Measurements from ENCODE around the gene CCDC183.
"Not testable (repeated sequence)": the region's sequence is repeated elsewhere in the genome, so short reads cannot be mapped to it uniquely, and the experiment has no call there.

CCDC183 gene

GRCh38 chr9:136837856-136838277 lies 41.7 kb downstream of the CCDC183 start:
- H3K9me3 ChIP-seq (ENCODE audit: control insufficient read depth, low read length); H2BK5ac ChIP-seq (ENCODE audit: low read depth, low read length, poor library complexity, severe bottlenecking); H2BK12ac ChIP-seq (ENCODE audit: low read length in 2 of 2); H3K23ac ChIP-seq (ENCODE audit: low read length in 2 of 2); H2BK15ac ChIP-seq (ENCODE audit: low read depth, poor library complexity, severe bottlenecking); H3K79me1 ChIP-seq (replicated peaks; ENCODE audit: low read length, poor library complexity, severe bottlenecking); H3K4me3 ChIP-seq (ENCODE audit: insufficient read depth in 1 of 2, low read depth in 1 of 2, low read length in 2 of 2); DNase-seq; H2AK5ac ChIP-seq (ENCODE audit: low read length, severe bottlenecking); H4K8ac ChIP-seq (ENCODE audit: low read length); H3K14ac ChIP-seq (ENCODE audit: low read length in 2 of 2); H3K27ac ChIP-seq (ENCODE audit: low read length, poor library complexity, severe bottlenecking); H2BK120ac ChIP-seq (ENCODE audit: low read depth, low read length); H4K91ac ChIP-seq (ENCODE audit: low read length); H3K4me2 ChIP-seq (ENCODE audit: low read length, poor library complexity, severe bottlenecking); H2AFZ ChIP-seq (ENCODE audit: low read depth, low read length); H3K27me3 ChIP-seq (ENCODE audit: control insufficient read depth in 1 of 2, insufficient read depth in 1 of 2, low read length in 2 of 2); H3K18ac ChIP-seq (ENCODE audit: low read depth in 1 of 2, low read length in 2 of 2); H3K4ac ChIP-seq (ENCODE audit: low read depth in 1 of 2, low read length in 2 of 2); H3K9ac ChIP-seq (ENCODE audit: low read length): not testable (repeated sequence)
- Histone ChIP-seq H3K36me3 (ENCODE audit: control insufficient read depth in 1 of 2, insufficient read depth in 2 of 2, low read depth in 1 of 2, low read length in 2 of 2) (peaks cover 20 to 63% of the 10 kb centered on the region in 2 experiments), H3K4me1 (ENCODE audit: control insufficient read depth, insufficient read depth, low read depth, low read length) (peaks cover 36% of the 10 kb centered on the region)
- WGBS = 94% methylated on average over 15 of the region's 15 CpGs

- peaks cover 0 to 4% of the 10 kb centered on the region in 2 experiments for H3K27me3 ChIP-seq (ENCODE audit: control insufficient read depth in 1 of 2, insufficient read depth in 1 of 2, low read length in 2 of 2)
- H3K79me1 ChIP-seq (replicated peaks; ENCODE audit: low read length, poor library complexity, severe bottlenecking) = peaks cover 8% of the 10 kb centered on the region
- no peak overlapping the region for H3K4me2 ChIP-seq (ENCODE audit: low read length, poor library complexity, severe bottlenecking)
- no peak overlapping the region for H3K27ac ChIP-seq (ENCODE audit: low read length, poor library complexity, severe bottlenecking)
- no peak overlapping the region for H2BK5ac ChIP-seq (ENCODE audit: low read depth, low read length, poor library complexity, severe bottlenecking)
- H4K8ac ChIP-seq (ENCODE audit: low read length) = no peak overlapping the region
- H3K23ac ChIP-seq (ENCODE audit: low read length in 2 of 2) = no peak overlapping the region
- H3K36me3 ChIP-seq (ENCODE audit: control insufficient read depth in 1 of 2, insufficient read depth in 2 of 2, low read depth in 1 of 2, low read length in 2 of 2) = peaks cover 20 to 59% of the 10 kb centered on the region in 2 experiments
- no peak overlapping the region for H2BK15ac ChIP-seq (ENCODE audit: low read depth, poor library complexity, severe bottlenecking)
- H3K4ac ChIP-seq (ENCODE audit: low read depth in 1 of 2, low read length in 2 of 2) = no peak overlapping the region
- H3K4me1 ChIP-seq (ENCODE audit: control insufficient read depth, insufficient read depth, low read depth, low read length) = peaks cover 41% of the 10 kb centered on the region
- DNase-seq = no peak
- H3K9ac ChIP-seq (ENCODE audit: low read length) = no peak overlapping the region
- no peak overlapping the region for H3K14ac ChIP-seq (ENCODE audit: low read length in 2 of 2)
- no peak overlapping the region for H2BK12ac ChIP-seq (ENCODE audit: low read length in 2 of 2)
- no peak overlapping the region for H2AFZ ChIP-seq (ENCODE audit: low read depth, low read length)
- H4K91ac ChIP-seq (ENCODE audit: low read length) = no peak overlapping the region
- no peak overlapping the region for H3K4me3 ChIP-seq (ENCODE audit: insufficient read depth in 1 of 2, low read depth in 1 of 2, low read length in 2 of 2)
- H3K9me3 ChIP-seq (ENCODE audit: control insufficient read depth, low read length) = no peaks in the 10 kb centered on the region
- no peak overlapping the region for H2BK120ac ChIP-seq (ENCODE audit: low read depth, low read length)
- H2AK5ac ChIP-seq (ENCODE audit: low read length, severe bottlenecking) = no peak overlapping the region
- WGBS = 91% methylated on average over 28 of the region's 29 CpGs
- no peak overlapping the region for H3K18ac ChIP-seq (ENCODE audit: low read depth in 1 of 2, low read length in 2 of 2)
These were observed 42.4 kb downstream of the CCDC183 start for GRCh38 chr9:136838314-136839228.

GRCh38 chr9:136839229-136840139 lies 43.3 kb downstream of the CCDC183 start:
- H2BK5ac ChIP-seq (ENCODE audit: low read depth, low read length, poor library complexity, severe bottlenecking) = no peak overlapping the region
- H2BK12ac ChIP-seq (ENCODE audit: low read length in 2 of 2) = no peak overlapping the region
- H3K27ac ChIP-seq (ENCODE audit: low read length, poor library complexity, severe bottlenecking) = peak overlapping the region; percentile 0
- peaks cover 7% of the 10 kb centered on the region for H3K79me1 ChIP-seq (replicated peaks; ENCODE audit: low read length, poor library complexity, severe bottlenecking)
- no peak overlapping the region for H2BK15ac ChIP-seq (ENCODE audit: low read depth, poor library complexity, severe bottlenecking)
- 91% methylated on average over 34 of the region's 36 CpGs for WGBS
- peaks cover 45% of the 10 kb centered on the region for H3K4me1 ChIP-seq (ENCODE audit: control insufficient read depth, insufficient read depth, low read depth, low read length)
- H4K91ac ChIP-seq (ENCODE audit: low read length) = no peak overlapping the region
- H3K27me3 ChIP-seq (ENCODE audit: control insufficient read depth in 1 of 2, insufficient read depth in 1 of 2, low read length in 2 of 2) = peaks cover 0 to 4% of the 10 kb centered on the region in 2 experiments
- no peak overlapping the region for H3K18ac ChIP-seq (ENCODE audit: low read depth in 1 of 2, low read length in 2 of 2)
- no peak overlapping the region for H2AFZ ChIP-seq (ENCODE audit: low read depth, low read length)
- no peak overlapping the region for H3K23ac ChIP-seq (ENCODE audit: low read length in 2 of 2)
- H3K4ac ChIP-seq (ENCODE audit: low read depth in 1 of 2, low read length in 2 of 2) = no peak overlapping the region
- H2AK5ac ChIP-seq (ENCODE audit: low read length, severe bottlenecking) = peak overlapping the region; percentile 1
- no peak overlapping the region for H3K9ac ChIP-seq (ENCODE audit: low read length)
- no peak overlapping the region for H3K4me2 ChIP-seq (ENCODE audit: low read length, poor library complexity, severe bottlenecking)
- H3K14ac ChIP-seq (ENCODE audit: low read length in 2 of 2) = no peak overlapping the region
- H4K8ac ChIP-seq (ENCODE audit: low read length) = no peak overlapping the region
- peaks cover 12 to 62% of the 10 kb centered on the region in 2 experiments for H3K36me3 ChIP-seq (ENCODE audit: control insufficient read depth in 1 of 2, insufficient read depth in 2 of 2, low read depth in 1 of 2, low read length in 2 of 2)
- no peak for DNase-seq
- H2BK120ac ChIP-seq (ENCODE audit: low read depth, low read length) = no peak overlapping the region
- H3K9me3 ChIP-seq (ENCODE audit: control insufficient read depth, low read length) = no peaks in the 10 kb centered on the region
- no peak overlapping the region for H3K4me3 ChIP-seq (ENCODE audit: insufficient read depth in 1 of 2, low read depth in 1 of 2, low read length in 2 of 2)
